ENCODE results near the gene NACC2. TPM values are rescaled to one million over a fixed set of nuclear protein-coding genes. Genes with fewer than 3 reads are reported as not detected.

NACC2 gene
- polyA plus RNA-seq, 1 of the 3 experiments (the other 2 are of a cell fraction): 22.1 TPM

GRCh38 chr9:136098210-136098609 lies 3.1 kb upstream of the NACC2 start:
- Histone ChIP-seq H3K27me3 (ENCODE audit: insufficient read depth) (no peaks in the 10 kb centered on the region), H3K9ac (no peak overlapping the region), H3K79me2 (ENCODE audit: insufficient read depth) (peaks cover 19% of the 10 kb centered on the region; the same call in 1 of the 2 replicates), H3F3A (replicated peaks; ENCODE audit: insufficient read depth) (no peaks in the 10 kb centered on the region), H3K36me3 (replicated peaks in 1 of 2; ENCODE audit: control insufficient read depth in 1 of 2, insufficient read depth in 2 of 2, low read length in 1 of 2) (no peaks in the 10 kb centered on the region), H3K4me1 (ENCODE audit: control insufficient read depth in 1 of 2, insufficient read depth in 2 of 2, low read depth in 1 of 2, low read length in 1 of 2) (peaks cover 0 to 17% of the 10 kb centered on the region in 2 experiments; a peak in 1 of 4 replicates), H3K4me2 (no peak overlapping the region), H2AFZ (ENCODE audit: low read depth) (no peak overlapping the region), H3K4me3 (ENCODE audit: low read depth in 2 of 2, low read length in 1 of 2) (no peak overlapping the region), H3K27ac (ENCODE audit: low read depth in 2 of 2, low read length in 1 of 2) (no peak overlapping the region), H4K20me1 (ENCODE audit: insufficient read depth) (peaks cover 8% of the 10 kb centered on the region; the same call in 1 of the 2 replicates), H3K9me3 (no peaks in the 10 kb centered on the region), H3K9me2 (no peaks in the 10 kb centered on the region)
- no peak for TF ChIP-seq GABPA (IDR thresholded peaks at IDR 0.05; ENCODE audit: low read depth)
- no peak for TF ChIP-seq FOSL2 (IDR thresholded peaks at IDR 0.05; ENCODE audit: borderline replicate concordance, low read depth)
- TF ChIP-seq CTCF (IDR thresholded peaks at IDR 0.05): no peak
- TF ChIP-seq JUND (IDR thresholded peaks at IDR 0.05): no peak
- no peak for TF ChIP-seq TCF12 (IDR thresholded peaks at IDR 0.05)
- no peak for TF ChIP-seq SMC3 (IDR thresholded peaks at IDR 0.05; ENCODE audit: low read depth, low read length)
- no peak for TF ChIP-seq PBX3 (IDR thresholded peaks at IDR 0.05)
- TF ChIP-seq REST (IDR thresholded peaks at IDR 0.05; ENCODE audit: low read depth, low read length): no peak
- no peak for TF ChIP-seq FOXJ3 (CRISPR knock-in tag; IDR thresholded peaks at IDR 0.05)
- no peak for TF ChIP-seq RCOR1 (IDR thresholded peaks at IDR 0.05; ENCODE audit: low read length)
- TF ChIP-seq MXI1 (IDR thresholded peaks at IDR 0.05; ENCODE audit: low read depth, low read length): no peak
- ChIA-PET CTCF (interaction anchor here (0.7 to 1.0 kb wide), 3 partner anchors 9 to 131 kb away, joined by 3 read pairs; no protein-coding TSS in a partner anchor), POLR2A (no interaction called here)
- DNase-seq: no peak
- WGBS (ENCODE audit: low lambda C conversion rate): 83% methylated on average over 10 of the region's 11 CpGs
